C4-2B (cell line): ENCODE results near the gene KRTAP10-2.

Experiments
- ZFX ChIP-seq: fragments of 450-650 bp; IDR thresholded peaks from 2 replicates; pipeline ENCODE4 v1.6.1; 2017
- TF ChIP-seq, protein P1 (sequence below): fragments of 450-650 bp; conservative IDR thresholded peaks from 2 replicates; pipeline ENCODE4 v1.5.1; 2017; ENCODE audit warnings: mild to moderate bottlenecking

DNA sequence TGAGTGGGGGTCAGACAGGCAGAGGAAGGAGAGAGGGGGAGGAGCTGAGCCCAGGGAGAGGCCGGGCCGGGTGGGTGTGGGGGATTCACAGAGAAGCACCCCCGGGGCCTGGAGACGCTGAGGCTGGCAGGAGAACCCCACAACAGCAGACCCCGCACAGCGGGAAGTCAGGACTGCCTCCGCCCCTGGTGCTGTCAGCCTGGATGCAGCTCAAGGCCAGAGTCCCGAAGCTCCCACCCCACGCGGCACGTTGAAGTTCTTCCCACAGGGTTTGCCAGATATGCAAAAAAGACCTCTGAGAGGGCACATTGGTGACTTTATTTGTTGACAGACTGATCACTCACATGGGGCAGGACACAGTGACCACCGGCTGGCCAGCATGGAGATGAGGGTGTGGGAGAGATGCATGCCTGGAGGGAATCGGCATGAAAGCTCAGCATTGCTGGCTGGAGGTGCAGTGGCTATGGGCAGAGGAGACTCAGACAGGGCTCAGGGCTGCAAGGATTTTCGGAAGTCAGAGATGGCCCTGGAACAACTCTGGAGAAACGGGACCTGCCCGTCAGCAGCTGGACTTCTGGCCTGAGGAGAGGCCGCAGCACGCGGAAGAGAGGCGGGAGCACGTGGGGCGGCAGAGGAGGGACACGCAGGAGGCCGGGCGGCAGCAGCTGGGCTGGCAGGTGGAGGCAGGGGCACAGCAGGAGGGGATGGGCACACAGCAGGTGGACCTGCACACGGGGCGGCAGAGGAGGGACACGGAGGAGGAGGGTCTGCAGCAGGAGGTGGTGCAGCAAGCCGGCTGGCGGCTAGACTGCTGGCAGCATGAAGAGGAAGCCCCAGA is 6.4 kb upstream of the KRTAP10-2 start:
- TF ChIP-seq, protein P1, sequence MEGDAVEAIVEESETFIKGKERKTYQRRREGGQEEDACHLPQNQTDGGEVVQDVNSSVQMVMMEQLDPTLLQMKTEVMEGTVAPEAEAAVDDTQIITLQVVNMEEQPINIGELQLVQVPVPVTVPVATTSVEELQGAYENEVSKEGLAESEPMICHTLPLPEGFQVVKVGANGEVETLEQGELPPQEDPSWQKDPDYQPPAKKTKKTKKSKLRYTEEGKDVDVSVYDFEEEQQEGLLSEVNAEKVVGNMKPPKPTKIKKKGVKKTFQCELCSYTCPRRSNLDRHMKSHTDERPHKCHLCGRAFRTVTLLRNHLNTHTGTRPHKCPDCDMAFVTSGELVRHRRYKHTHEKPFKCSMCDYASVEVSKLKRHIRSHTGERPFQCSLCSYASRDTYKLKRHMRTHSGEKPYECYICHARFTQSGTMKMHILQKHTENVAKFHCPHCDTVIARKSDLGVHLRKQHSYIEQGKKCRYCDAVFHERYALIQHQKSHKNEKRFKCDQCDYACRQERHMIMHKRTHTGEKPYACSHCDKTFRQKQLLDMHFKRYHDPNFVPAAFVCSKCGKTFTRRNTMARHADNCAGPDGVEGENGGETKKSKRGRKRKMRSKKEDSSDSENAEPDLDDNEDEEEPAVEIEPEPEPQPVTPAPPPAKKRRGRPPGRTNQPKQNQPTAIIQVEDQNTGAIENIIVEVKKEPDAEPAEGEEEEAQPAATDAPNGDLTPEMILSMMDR, result no peak
- TF ChIP-seq ZFX, result no peak
